ENCODE data around the gene USP38.
"Not testable (repeated sequence)": the region's sequence is repeated elsewhere in the genome, so short reads cannot be mapped to it uniquely, and the experiment has no call there.

The USP38 gene, protein sequence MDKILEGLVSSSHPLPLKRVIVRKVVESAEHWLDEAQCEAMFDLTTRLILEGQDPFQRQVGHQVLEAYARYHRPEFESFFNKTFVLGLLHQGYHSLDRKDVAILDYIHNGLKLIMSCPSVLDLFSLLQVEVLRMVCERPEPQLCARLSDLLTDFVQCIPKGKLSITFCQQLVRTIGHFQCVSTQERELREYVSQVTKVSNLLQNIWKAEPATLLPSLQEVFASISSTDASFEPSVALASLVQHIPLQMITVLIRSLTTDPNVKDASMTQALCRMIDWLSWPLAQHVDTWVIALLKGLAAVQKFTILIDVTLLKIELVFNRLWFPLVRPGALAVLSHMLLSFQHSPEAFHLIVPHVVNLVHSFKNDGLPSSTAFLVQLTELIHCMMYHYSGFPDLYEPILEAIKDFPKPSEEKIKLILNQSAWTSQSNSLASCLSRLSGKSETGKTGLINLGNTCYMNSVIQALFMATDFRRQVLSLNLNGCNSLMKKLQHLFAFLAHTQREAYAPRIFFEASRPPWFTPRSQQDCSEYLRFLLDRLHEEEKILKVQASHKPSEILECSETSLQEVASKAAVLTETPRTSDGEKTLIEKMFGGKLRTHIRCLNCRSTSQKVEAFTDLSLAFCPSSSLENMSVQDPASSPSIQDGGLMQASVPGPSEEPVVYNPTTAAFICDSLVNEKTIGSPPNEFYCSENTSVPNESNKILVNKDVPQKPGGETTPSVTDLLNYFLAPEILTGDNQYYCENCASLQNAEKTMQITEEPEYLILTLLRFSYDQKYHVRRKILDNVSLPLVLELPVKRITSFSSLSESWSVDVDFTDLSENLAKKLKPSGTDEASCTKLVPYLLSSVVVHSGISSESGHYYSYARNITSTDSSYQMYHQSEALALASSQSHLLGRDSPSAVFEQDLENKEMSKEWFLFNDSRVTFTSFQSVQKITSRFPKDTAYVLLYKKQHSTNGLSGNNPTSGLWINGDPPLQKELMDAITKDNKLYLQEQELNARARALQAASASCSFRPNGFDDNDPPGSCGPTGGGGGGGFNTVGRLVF

DNA sequence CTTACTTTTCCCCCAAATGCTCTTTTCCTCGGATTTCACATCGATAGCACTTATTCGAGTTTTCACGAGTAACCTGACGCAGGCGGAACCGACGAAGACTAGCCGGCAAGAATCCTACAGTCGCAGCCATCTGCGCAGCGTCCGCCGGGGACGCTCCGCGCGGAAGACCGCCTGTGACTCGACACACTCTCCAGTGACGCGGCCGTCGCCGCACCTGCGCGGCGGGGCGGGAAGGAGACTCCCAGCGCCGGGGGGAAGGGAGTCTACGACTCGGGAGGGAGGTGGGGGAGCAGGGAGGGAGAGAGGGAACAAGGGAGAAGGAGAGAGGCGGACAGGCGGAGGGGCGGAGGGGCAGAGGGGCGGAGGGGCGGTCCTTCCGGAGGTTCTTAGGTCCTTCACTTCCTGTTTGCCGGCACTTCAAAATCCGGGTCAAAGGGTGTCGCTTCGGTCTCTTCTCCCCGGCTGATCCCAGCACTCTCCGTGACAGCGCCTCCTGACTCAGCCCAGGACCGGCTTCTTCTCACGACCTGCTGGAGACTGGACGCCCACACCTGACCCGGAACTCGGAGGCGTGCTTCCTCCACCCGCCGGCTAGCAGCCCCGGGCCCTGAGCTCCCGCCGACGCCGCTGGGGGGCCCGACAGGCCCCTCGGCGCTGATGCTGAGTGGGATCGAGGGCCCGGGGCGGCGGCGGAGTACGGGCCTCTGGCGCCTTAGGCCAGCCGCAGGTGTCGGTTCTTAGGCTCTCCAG is at the start of gene USP38:
Gene USP38 (plus strand): TSS at position 415 of the 750 bp plus-strand sequence. CDS start 534 bp downstream, outside the sequence.
- DNase-seq (ENCODE audit: low read depth in 2 of 2) = peak; percentile 80 to 90

GRCh38 chr4:143135358-143135757 is 49.4 kb upstream of the USP38 start:
- no peak for DNase-seq (ENCODE audit: low read depth in 2 of 2)

- DNase-seq (ENCODE audit: low read depth in 2 of 2) = no peak
Measured at GRCh38 chr4:143140696-143141095, 44.0 kb upstream of the USP38 start.

DNA sequence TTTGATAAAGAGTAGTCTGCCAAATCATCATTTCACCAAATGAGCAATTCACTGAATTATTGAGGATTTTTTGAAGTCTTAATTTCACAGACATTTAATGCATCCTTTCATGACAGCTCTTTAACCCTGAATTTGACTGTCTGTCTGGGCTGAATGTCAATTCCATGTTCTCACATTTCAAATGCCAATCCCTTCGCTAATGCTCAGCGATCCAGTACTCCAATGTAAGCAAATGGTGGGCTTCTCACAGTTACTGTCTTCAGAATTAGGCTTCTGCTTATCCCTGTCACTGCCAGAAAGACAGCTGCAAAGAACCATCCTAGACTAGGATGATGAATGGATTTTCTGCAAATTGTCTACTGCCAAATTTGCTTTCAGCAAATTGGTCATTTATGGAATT is 36.2 kb upstream of the USP38 start:
- no peak for DNase-seq (ENCODE audit: low read depth in 2 of 2)

GRCh38 chr4:143156853-143157252 is 27.9 kb upstream of the USP38 start:
- DNase-seq (ENCODE audit: low read depth in 2 of 2) = no peak

DNA sequence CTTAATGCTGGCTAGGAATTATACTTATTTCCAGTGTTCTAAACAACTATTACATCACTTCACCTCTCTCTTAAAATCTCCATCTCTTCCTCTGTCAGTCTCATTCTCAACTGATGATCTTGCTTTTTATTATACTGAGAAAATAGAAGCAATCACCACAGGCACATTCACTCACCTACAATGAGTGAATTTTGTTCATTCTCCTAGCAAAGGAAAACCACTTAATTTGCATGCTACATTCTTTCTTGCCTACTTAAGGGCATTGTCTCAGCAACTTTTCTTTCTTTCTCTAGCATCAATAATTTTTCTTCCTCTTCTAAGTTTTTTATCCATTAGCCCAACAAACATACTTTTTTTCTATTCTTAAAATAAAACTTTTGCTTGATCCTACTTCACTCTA is 21.1 kb upstream of the USP38 start:
- DNase-seq (ENCODE audit: low read depth in 2 of 2) = no peak

- DNase-seq (ENCODE audit: low read depth in 2 of 2) = not testable (repeated sequence)
Measured at GRCh38 chr4:143166722-143167121, 18.0 kb upstream of the USP38 start.

DNA sequence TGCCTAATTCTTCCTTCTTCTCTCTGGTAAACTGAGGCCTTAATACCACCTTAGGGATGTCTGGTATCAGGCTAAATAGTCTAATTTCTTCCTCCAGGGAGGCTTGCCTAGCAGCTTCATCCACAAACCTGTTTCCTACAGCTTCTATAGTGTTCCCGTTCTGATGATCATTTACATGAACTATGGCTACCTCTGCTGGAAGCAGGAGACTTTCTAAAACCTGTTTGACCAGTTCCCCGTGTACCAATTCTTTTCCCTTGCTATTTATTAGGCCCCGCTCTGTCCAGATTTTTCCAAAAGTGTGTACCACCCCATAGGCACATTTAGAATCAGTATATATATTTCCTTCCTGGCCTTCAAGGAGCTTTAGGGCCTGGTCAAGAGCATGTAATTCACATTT is 5.8 kb upstream of the USP38 start:
- no peak for DNase-seq (ENCODE audit: low read depth in 2 of 2)

DNA sequence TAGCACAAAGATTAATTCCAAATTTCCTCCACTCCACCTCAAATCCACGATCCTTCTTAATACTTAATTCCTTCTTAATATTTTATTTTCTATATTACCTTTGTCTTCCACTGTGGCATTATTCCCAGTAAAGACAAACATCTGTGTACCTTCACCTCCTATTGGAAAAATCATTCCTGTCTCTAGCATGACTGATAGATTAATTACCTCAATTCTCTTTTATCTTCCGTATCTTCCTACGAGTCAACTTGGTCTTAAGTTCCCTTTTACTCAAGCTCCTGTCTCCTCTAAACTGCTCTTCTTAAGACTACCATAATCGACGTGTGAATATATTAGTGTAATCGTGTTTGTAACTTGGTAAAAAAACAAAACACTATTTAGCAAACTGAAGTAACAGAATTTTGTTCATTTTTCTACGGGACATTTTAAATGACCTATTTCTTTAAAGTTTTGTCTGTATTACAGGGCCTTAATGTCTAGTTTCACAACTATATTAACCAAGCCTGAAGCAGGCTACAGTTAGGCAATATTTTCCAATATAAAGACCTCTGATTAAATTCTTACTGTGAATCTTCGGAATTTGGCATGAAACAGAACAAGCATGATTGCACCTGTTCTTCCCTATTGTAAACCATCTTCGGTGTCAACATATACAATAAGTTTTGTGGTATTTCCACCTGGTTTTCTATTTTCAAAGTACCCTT is 1.1 kb upstream of the USP38 start:
- DNase-seq (ENCODE audit: low read depth in 2 of 2) = no peak

GRCh38 chr4:143184217-143184502 is 557 bp upstream of the USP38 start:
- DNase-seq (ENCODE audit: low read depth in 2 of 2) = no peak

DNA sequence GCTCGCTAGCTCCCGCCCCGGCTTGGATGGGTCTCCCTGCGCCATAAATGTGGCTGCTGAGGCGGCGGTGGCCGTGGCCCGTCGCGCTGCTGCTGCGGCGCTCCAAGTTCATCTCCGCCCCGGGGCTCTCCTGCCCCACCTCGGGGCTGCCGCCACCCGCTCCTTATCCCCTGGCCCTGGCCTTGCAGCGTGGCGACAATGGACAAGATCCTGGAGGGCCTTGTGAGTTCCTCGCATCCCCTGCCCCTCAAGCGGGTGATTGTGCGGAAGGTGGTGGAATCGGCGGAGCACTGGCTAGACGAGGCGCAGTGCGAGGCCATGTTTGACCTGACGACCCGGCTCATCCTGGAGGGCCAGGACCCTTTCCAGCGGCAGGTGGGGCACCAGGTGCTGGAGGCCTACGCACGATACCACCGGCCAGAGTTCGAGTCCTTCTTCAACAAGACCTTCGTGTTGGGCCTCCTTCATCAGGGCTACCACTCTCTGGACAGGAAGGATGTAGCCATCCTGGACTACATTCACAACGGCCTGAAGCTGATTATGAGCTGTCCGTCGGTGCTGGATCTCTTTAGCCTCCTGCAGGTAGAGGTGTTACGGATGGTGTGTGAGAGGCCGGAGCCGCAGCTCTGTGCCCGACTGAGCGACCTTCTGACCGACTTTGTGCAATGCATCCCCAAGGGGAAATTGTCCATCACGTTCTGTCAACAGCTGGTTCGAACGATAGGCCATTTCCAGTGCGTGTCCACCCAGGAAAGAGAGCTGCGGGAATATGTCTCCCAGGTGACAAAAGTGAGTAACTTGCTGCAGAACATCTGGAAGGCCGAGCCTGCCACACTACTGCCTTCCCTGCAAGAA is 763 bp downstream of the USP38 start:
- DNase-seq (ENCODE audit: low read depth in 2 of 2) = peak in 1 of 2 donors; percentile 25

DNA sequence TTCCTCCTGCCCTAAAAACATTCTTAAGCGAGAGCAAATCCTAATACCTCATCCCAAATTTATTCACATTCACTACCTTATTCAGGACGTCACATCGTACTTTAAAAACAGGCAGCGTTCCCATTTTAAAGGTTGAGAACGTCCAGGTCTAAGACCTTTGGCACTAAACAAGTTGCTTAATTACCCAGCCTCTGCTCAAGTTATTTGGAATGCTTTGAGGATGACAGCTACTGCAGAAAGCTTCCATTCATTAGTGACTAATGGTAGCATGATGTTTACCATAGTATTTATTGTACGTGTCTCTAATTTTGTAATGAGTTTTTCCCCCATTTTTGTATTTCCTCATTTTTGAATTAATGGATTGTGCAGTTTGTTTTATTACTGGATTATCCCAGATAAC is 1.5 kb downstream of the USP38 start:
- no peak for DNase-seq (ENCODE audit: low read depth in 2 of 2)

DNA sequence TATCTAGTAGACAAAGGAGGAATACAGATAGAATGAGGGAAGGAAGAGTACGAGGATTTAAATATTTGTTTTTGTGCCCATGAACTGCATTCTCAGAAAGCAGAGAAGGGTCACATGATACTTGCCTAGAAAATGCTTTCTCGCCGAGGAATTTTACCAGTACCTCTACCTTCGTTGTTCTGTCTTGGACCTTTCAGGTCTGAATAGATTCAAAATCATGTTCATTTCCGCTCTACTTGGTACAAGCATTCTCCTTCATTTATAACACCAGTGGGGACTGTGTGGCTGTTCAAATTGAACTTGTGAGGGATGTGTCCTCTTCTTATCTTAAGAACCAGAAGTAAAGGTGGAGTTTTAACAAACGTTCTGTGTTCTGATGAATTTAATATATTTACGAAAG is 1.9 kb downstream of the USP38 start:
- no peak for DNase-seq (ENCODE audit: low read depth in 2 of 2)

DNA sequence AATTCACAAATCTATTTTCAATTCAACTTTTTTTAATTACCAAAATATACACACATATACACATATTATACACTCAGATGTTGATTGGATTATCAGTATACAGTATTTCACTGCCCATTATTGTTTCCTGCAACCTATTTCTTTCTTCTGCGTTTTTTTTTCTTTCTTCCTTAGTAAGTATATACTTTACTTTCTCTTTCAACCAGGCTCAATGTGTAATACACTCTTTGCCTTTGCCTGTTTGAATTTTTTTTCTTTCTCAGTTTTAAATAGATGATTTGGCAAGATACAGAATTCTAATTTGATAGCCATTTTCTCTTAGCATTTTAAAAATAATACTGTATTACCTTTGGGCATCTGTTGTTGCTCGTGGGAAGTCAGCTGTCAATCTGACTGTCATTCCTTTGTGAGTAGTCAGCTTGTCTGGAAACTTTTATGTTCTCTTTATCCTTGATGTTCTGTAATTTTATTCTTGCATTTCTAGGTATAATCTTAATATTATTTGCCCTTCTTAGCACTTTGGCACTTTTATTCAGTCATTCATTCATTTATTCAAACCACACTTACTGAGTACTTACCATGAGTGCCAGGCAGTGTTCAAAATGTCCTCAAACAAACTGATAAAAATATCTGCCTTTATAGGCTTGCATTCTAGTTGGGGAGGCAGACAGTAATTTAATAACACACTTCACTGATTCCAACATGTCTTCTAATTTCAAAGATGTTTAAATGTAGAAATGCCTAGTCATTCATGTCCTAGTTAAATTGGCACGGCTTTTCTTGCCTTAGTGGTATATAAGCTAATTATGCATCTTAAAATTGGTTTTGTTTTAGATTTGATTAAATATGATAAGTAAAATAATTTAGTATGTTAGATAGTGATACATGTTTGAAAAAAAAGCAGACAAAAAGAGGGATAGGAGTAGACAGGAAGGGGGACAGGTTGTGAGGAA is 3.7 kb downstream of the USP38 start:
- DNase-seq (ENCODE audit: low read depth in 2 of 2) = no peak

GRCh38 chr4:143189528-143189927 is 4.8 kb downstream of the USP38 start:
- DNase-seq (ENCODE audit: low read depth in 2 of 2) = no peak

DNA sequence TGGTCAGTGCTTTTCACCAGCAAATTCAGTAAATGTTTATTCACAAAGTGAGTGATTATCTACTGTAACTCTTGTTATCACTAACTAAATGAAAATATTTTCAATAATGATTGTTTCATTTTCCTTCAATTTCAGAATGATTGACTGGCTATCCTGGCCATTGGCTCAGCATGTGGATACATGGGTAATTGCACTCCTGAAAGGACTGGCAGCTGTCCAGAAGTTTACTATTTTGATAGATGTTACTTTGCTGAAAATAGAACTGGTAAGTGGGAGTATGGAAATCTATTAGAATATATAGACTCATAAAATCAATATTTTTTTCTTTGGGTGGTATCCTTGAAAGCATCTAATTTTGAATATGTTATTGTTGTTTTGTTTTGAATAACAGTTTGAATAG is 10.9 kb downstream of the USP38 start:
- DNase-seq (ENCODE audit: low read depth in 2 of 2) = no peak

DNA sequence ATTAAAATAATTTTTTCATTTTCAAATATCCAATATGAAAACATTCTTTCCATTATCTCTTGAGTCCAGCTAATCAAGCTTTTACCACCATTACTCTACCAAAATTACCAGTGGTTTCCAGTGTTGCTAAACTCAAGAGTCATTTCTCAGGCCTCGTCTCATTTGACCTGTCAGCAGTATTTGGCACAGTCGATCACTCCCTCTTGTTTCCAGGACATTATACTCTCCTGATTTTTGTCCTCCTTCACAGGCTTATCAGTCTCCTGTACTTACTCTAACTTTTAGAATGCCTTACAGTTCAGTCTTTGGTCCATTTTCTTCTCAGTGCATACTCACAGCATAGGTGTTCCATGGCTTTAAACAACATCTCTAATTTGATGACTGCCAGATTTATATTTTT is 11.6 kb downstream of the USP38 start:
- no peak for DNase-seq (ENCODE audit: low read depth in 2 of 2)

GRCh38 chr4:143199503-143199902 is 14.8 kb downstream of the USP38 start:
- DNase-seq (ENCODE audit: low read depth in 2 of 2) = no peak

- DNase-seq (ENCODE audit: low read depth in 2 of 2) = no peak
Measured at GRCh38 chr4:143202824-143203223, 18.1 kb downstream of the USP38 start.
